HepG2 (cell line): ENCODE results near the gene MX2. TPM values are rescaled to one million over a fixed set of nuclear protein-coding genes. Genes with fewer than 3 reads are reported as not detected.

Source experiments
- AGO1 ChIP-seq: fragments of 200-400 bp; formaldehyde crosslinking; IDR thresholded peaks from 2 replicates; pipeline ENCODE4 v1.6.1; 2017; ENCODE audit warnings: mild to moderate bottlenecking, low read depth, low read length, moderate library complexity; ENCODE audit not compliant: poor library complexity, severe bottlenecking
- ARID4A ChIP-seq: sonication (generic); formaldehyde crosslinking; IDR thresholded peaks from 2 replicates; pipeline ENCODE4 v1.5.0; 2020; ENCODE audit warnings: mild to moderate bottlenecking, missing genetic modification reagents, borderline replicate concordance
- ATAD3A ChIP-seq: sonication (generic); formaldehyde crosslinking; IDR thresholded peaks from 2 replicates; pipeline ENCODE4 v1.4.0; 2020; ENCODE audit warnings: missing genetic modification reagents
- ATF3 ChIP-seq: sonication (generic); formaldehyde crosslinking; IDR thresholded peaks from 2 replicates; pipeline ENCODE4 v1.4.0; 2020; ENCODE audit warnings: missing genetic modification reagents
- EED ChIP-seq: sonication (generic); formaldehyde crosslinking; IDR thresholded peaks from 2 replicates; pipeline ENCODE4 v1.5.0; 2020; ENCODE audit warnings: mild to moderate bottlenecking, missing genetic modification reagents
- HINFP ChIP-seq: sonication (generic); formaldehyde crosslinking; IDR thresholded peaks from 2 replicates; pipeline ENCODE4 v1.4.0; 2020; ENCODE audit warnings: low read depth, mild to moderate bottlenecking, missing genetic modification reagents
- NR2F1 ChIP-seq, 2 experiments: fragments of 450-650 bp in 1 of 2; formaldehyde crosslinking in 1 of 2; IDR thresholded peaks; 2 replicates each; pipeline versions ENCODE4 v1.5.0 to v1.6.1; 2016 to 2020; ENCODE audit warnings: mild to moderate bottlenecking in 1 of 2, missing compliant biosample characterization in 1 of 2, missing genetic modification reagents in 1 of 2, moderate library complexity in 1 of 2
- SAP130 ChIP-seq: IDR thresholded peaks from 2 replicates; pipeline ENCODE4 v1.6.1; 2016; ENCODE audit warnings: low read depth
- SP2 ChIP-seq: sonication (generic); formaldehyde crosslinking; IDR thresholded peaks from 2 replicates; pipeline ENCODE4 v1.5.1; 2020; ENCODE audit warnings: mild to moderate bottlenecking, missing genetic modification reagents
- TEF ChIP-seq: sonication (generic); formaldehyde crosslinking; IDR thresholded peaks from 2 replicates; pipeline ENCODE4 v1.5.0; 2020; ENCODE audit warnings: missing genetic modification reagents
- ZNF329 ChIP-seq: sonication (generic); formaldehyde crosslinking; IDR thresholded peaks from 2 replicates; pipeline ENCODE4 v1.9.0; 2021; ENCODE audit warnings: low read depth, mild to moderate bottlenecking, missing genetic modification reagents
- ZNF44 ChIP-seq: sonication (generic); formaldehyde crosslinking; IDR thresholded peaks from 2 replicates; pipeline ENCODE4 v1.5.1; 2020; ENCODE audit warnings: mild to moderate bottlenecking, missing genetic modification reagents
- ZNF607 ChIP-seq: sonication (generic); formaldehyde crosslinking; IDR thresholded peaks from 2 replicates; pipeline ENCODE4 v1.5.1; 2020; ENCODE audit warnings: missing genetic modification reagents, mild to moderate bottlenecking, borderline replicate concordance
- ZNF724P ChIP-seq: sonication (generic); formaldehyde crosslinking; IDR thresholded peaks from 2 replicates; pipeline ENCODE4 v1.8.0; 2022; ENCODE audit warnings: missing genetic modification reagents, borderline replicate concordance
- polyA plus RNA-seq, 8 experiments: library from polyadenylated mRNA; depleted of rRNA in 3 of 8; stranded (reverse) in 7 of 8; unstranded in 1 of 8; fragments of >200 nt; fragmentation: Illumina TruSeq in 4 of 8; extraction: Trizol in 4 of 8; gene quantifications; 2 replicates each; pipeline versions ENCODE4 v1.2.1 to v1.2.3, GENCODE V29; 2011 to 2016; ENCODE audit warnings: low read depth in 4 of 8, missing spikeins in 1 of 8, mixed read lengths in 1 of 8; ENCODE audit not compliant: insufficient read depth in 1 of 8
- total RNA-seq, 5 experiments: library from RNA; depleted of rRNA; stranded (reverse); fragments of >200 nt; fragmentation: Illumina TruSeq; extraction: Trizol; gene quantifications; 2 replicates each; pipeline ENCODE4 v1.2.3, GENCODE V29; 2016; ENCODE audit warnings: low read depth in 1 of 5
- TF ChIP-seq, protein P1 (sequence below): sonication (generic); formaldehyde crosslinking; conservative IDR thresholded peaks from 2 replicates; pipeline ENCODE4 v1.4.0; 2020; ENCODE audit warnings: missing genetic modification reagents
- TF ChIP-seq, protein P2 (sequence below): sonication (generic); formaldehyde crosslinking; IDR thresholded peaks from 2 replicates; pipeline ENCODE4 v1.4.0; 2020; ENCODE audit warnings: missing genetic modification reagents

Gene MX2
- total and polyA plus RNA-seq, 2 of the 13 experiments (the other 11 are each of a cell fraction or from before 2014, with no cell fraction given), result 24.0 to 35.7 TPM

- TF ChIP-seq ATF3 (CRISPR knock-in tag), result peak; percentile 10; the same call in 1 of the 2 replicates
- no peak for TF ChIP-seq ZNF329
- TF ChIP-seq AGO1, result no peak
- TF ChIP-seq ARID4A (CRISPR knock-in tag), result peak; percentile 56; the same call in 1 of the 2 replicates
- TF ChIP-seq ZNF724P (CRISPR knock-in tag), result no peak
- no peak for TF ChIP-seq TEF (CRISPR knock-in tag)
- no peak for TF ChIP-seq ZNF44 (CRISPR knock-in tag)
- TF ChIP-seq ATAD3A, result no peak
- no peak for TF ChIP-seq ZNF607
- no peak for TF ChIP-seq EED
- no peak for TF ChIP-seq HINFP (CRISPR knock-in tag)
- peak; percentile 86 for TF ChIP-seq SAP130 (CRISPR knock-in tag)
- TF ChIP-seq, protein P1, sequence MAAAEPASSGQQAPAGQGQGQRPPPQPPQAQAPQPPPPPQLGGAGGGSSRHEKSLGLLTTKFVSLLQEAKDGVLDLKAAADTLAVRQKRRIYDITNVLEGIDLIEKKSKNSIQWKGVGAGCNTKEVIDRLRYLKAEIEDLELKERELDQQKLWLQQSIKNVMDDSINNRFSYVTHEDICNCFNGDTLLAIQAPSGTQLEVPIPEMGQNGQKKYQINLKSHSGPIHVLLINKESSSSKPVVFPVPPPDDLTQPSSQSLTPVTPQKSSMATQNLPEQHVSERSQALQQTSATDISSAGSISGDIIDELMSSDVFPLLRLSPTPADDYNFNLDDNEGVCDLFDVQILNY, result no peak
- TF ChIP-seq, protein P2, sequence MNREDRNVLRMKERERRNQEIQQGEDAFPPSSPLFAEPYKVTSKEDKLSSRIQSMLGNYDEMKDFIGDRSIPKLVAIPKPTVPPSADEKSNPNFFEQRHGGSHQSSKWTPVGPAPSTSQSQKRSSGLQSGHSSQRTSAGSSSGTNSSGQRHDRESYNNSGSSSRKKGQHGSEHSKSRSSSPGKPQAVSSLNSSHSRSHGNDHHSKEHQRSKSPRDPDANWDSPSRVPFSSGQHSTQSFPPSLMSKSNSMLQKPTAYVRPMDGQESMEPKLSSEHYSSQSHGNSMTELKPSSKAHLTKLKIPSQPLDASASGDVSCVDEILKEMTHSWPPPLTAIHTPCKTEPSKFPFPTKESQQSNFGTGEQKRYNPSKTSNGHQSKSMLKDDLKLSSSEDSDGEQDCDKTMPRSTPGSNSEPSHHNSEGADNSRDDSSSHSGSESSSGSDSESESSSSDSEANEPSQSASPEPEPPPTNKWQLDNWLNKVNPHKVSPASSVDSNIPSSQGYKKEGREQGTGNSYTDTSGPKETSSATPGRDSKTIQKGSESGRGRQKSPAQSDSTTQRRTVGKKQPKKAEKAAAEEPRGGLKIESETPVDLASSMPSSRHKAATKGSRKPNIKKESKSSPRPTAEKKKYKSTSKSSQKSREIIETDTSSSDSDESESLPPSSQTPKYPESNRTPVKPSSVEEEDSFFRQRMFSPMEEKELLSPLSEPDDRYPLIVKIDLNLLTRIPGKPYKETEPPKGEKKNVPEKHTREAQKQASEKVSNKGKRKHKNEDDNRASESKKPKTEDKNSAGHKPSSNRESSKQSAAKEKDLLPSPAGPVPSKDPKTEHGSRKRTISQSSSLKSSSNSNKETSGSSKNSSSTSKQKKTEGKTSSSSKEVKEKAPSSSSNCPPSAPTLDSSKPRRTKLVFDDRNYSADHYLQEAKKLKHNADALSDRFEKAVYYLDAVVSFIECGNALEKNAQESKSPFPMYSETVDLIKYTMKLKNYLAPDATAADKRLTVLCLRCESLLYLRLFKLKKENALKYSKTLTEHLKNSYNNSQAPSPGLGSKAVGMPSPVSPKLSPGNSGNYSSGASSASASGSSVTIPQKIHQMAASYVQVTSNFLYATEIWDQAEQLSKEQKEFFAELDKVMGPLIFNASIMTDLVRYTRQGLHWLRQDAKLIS (CRISPR knock-in tag), result 0 out of 2 replicates have a peak, but pooled peaks have one; percentile 30
- TF ChIP-seq SP2 (CRISPR knock-in tag), result no peak
- peak; percentile 51 to 59; a peak in 3 of 4 replicates for TF ChIP-seq NR2F1 (CRISPR knock-in tag; IDR thresholded peaks at IDR 0.05)
Observed at GRCh38 chr21:41322496-41323382, 39.1 kb upstream of the MX2 start (continued).
